ENCODE measurements around the gene MYO1E. TPM values are rescaled to one million over a fixed set of nuclear protein-coding genes. Genes with fewer than 3 reads are reported as not detected.

MYO1E gene
- total and polyA plus RNA-seq, 2 of the 8 experiments (the other 6 are each of a cell fraction or from before 2014, with no cell fraction given): 19.6 to 142 TPM

DNA sequence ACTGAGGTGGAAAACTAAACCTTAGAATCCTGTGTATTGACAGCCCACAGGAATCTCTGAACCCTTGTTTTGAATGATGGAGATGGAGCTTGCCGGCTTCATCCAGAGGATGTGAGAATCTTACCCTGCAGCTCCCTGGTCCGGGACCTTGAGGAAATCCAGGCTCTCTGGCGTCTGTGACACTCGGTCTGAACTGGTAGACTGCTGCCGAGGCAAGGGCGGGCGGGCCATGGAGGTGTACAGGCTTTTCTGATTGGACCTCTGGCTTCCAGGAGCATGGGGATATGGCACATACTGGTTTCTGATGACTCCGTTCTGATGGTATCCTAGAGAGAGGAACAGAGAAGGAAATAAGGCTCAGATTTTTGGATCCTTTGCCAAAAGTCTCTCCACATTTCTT lies 219.2 kb downstream of the MYO1E start:
- no peak overlapping the region for H4K8ac ChIP-seq (ENCODE audit: extremely low read depth, insufficient read depth, low read length)
- POLR2A ChIA-PET (ENCODE audit: partially characterized antibody): no interaction called here
- H2BK20ac ChIP-seq (ENCODE audit: low read length): no peak overlapping the region
- no peak overlapping the region for H4K5ac ChIP-seq (ENCODE audit: insufficient read length, low read depth, low read length)
- WGBS, 2 experiments (ENCODE audit: extremely low coverage in 1 of 2, insufficient coverage in 1 of 2, insufficient read length in 1 of 2, insufficient replicate concordance in 2 of 2, low coverage in 1 of 2, low lambda C conversion rate in 2 of 2, missing lambda C conversion rate in 1 of 2): 86% methylated on average over 8 of the region's 8 CpGs; no CpG with 5 or more reads in 1 of the 2 experiments
- H2AFZ ChIP-seq (ENCODE audit: low read length): no peak overlapping the region
- H3K23ac ChIP-seq (ENCODE audit: insufficient read length): no peak overlapping the region
- no peak for FAIRE-seq
- H3K79me1 ChIP-seq (ENCODE audit: low read depth, low read length): no peaks in the 10 kb centered on the region
- no peaks in the 10 kb centered on the region for H3K9me3 ChIP-seq (ENCODE audit: insufficient read depth in 2 of 2, low read depth in 1 of 2, low read length in 1 of 2)
- H2BK120ac ChIP-seq (replicated peaks; ENCODE audit: low read depth, low read length): no peak overlapping the region
- H3K79me2 ChIP-seq (ENCODE audit: control insufficient read depth in 1 of 2, insufficient read depth in 2 of 2, low read length in 2 of 2): no peaks in the 10 kb centered on the region
- no peak overlapping the region for H2BK15ac ChIP-seq (ENCODE audit: low read length)
- no peak overlapping the region for H2AK5ac ChIP-seq (ENCODE audit: low read depth, low read length)
- H3K36me3 ChIP-seq (ENCODE audit: control insufficient read depth in 2 of 4, insufficient read depth in 4 of 4, low read length in 3 of 4): peaks cover 9 to 61% (median 25%) of the 10 kb centered on the region in 4 experiments
- no peak overlapping the region for H3K9ac ChIP-seq (replicated peaks in 1 of 4; ENCODE audit: extremely low read depth in 1 of 4, low read depth in 3 of 4, low read length in 3 of 4)
- CTCF ChIA-PET (ENCODE audit: partially characterized antibody): interaction anchor here (1.5 to 3.4 kb wide), 6 partner anchors 10 to 347 kb away, joined by 4 to 20 read pairs (median 6); no protein-coding TSS in a partner anchor
- peaks cover 0 to 2% of the 10 kb centered on the region in 2 experiments for H4K20me1 ChIP-seq (replicated peaks in 1 of 2; ENCODE audit: control insufficient read depth in 1 of 2, insufficient read depth in 2 of 2, low read length in 2 of 2)
- H4K91ac ChIP-seq (replicated peaks; ENCODE audit: insufficient read length, low read length): no peak overlapping the region
- no peak for DNase-seq (ENCODE audit: low read depth in 1 of 2, low spot score in 2 of 2)
- no peak overlapping the region for H3K56ac ChIP-seq (replicated peaks; ENCODE audit: insufficient read length, low read depth, low read length)
- no peak overlapping the region for H3K4me3 ChIP-seq (ENCODE audit: extremely low read depth in 1 of 4, insufficient read depth in 2 of 4, low read depth in 3 of 4, low read length in 4 of 4)
- H3K4me2 ChIP-seq (ENCODE audit: insufficient read depth in 1 of 2, low read depth in 2 of 2, low read length in 2 of 2): no peak overlapping the region
- no peak overlapping the region for H3K18ac ChIP-seq (ENCODE audit: extremely low read depth, low read length)
- H3K23me2 ChIP-seq (ENCODE audit: low read depth, low read length): no peaks in the 10 kb centered on the region
- H3K4me1 ChIP-seq (replicated peaks in 1 of 4; ENCODE audit: control insufficient read depth in 3 of 4, insufficient read depth in 4 of 4, low read length in 3 of 4): peaks cover 0 to 1% (median 0%) of the 10 kb centered on the region in 4 experiments; a peak in 1 of 7 replicates
- no peaks in the 10 kb centered on the region for H3K27me3 ChIP-seq (replicated peaks in 1 of 4; ENCODE audit: control insufficient read depth in 3 of 4, extremely low read depth in 1 of 4, insufficient read depth in 3 of 4, low read length in 3 of 4)
- no peak overlapping the region for H3K4ac ChIP-seq (replicated peaks; ENCODE audit: insufficient read length, low read depth, low read length)
- H2BK5ac ChIP-seq (ENCODE audit: low read depth, low read length): no peak overlapping the region
- no peak overlapping the region for H3K27ac ChIP-seq (ENCODE audit: low read depth, low read length)
- no peak overlapping the region for H3K14ac ChIP-seq (ENCODE audit: insufficient read length)
- H2BK12ac ChIP-seq (ENCODE audit: low read depth, low read length): no peak overlapping the region
- TF ChIP-seq JUND (IDR thresholded peaks at IDR 0.05; ENCODE audit: low read length): no peak
- TF ChIP-seq, protein P1, sequence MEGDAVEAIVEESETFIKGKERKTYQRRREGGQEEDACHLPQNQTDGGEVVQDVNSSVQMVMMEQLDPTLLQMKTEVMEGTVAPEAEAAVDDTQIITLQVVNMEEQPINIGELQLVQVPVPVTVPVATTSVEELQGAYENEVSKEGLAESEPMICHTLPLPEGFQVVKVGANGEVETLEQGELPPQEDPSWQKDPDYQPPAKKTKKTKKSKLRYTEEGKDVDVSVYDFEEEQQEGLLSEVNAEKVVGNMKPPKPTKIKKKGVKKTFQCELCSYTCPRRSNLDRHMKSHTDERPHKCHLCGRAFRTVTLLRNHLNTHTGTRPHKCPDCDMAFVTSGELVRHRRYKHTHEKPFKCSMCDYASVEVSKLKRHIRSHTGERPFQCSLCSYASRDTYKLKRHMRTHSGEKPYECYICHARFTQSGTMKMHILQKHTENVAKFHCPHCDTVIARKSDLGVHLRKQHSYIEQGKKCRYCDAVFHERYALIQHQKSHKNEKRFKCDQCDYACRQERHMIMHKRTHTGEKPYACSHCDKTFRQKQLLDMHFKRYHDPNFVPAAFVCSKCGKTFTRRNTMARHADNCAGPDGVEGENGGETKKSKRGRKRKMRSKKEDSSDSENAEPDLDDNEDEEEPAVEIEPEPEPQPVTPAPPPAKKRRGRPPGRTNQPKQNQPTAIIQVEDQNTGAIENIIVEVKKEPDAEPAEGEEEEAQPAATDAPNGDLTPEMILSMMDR (IDR thresholded peaks at IDR 0.05; ENCODE audit: control extremely low read depth in 1 of 3, insufficient read depth in 1 of 3, low read depth in 1 of 3, low read length in 3 of 3): no peak
- TF ChIP-seq, protein P2, sequence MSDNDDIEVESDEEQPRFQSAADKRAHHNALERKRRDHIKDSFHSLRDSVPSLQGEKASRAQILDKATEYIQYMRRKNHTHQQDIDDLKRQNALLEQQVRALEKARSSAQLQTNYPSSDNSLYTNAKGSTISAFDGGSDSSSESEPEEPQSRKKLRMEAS (IDR thresholded peaks at IDR 0.05): no peak
- TF ChIP-seq NANOG (IDR thresholded peaks at IDR 0.05; ENCODE audit: insufficient read depth, low read depth, low read length, poor library complexity, severe bottlenecking): no peak
- no peak for TF ChIP-seq TAF1 (IDR thresholded peaks at IDR 0.05; ENCODE audit: low read depth, low read length)
- TF ChIP-seq BRCA1 (IDR thresholded peaks at IDR 0.05; ENCODE audit: low read depth, low read length): no peak
- no peak for TF ChIP-seq YY1 (IDR thresholded peaks at IDR 0.05; ENCODE audit: low read depth, low read length)
- TF ChIP-seq, protein P3, sequence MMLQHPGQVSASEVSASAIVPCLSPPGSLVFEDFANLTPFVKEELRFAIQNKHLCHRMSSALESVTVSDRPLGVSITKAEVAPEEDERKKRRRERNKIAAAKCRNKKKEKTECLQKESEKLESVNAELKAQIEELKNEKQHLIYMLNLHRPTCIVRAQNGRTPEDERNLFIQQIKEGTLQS (IDR thresholded peaks at IDR 0.05; ENCODE audit: insufficient read depth, low read depth, low read length): no peak
- TF ChIP-seq, protein P4, sequence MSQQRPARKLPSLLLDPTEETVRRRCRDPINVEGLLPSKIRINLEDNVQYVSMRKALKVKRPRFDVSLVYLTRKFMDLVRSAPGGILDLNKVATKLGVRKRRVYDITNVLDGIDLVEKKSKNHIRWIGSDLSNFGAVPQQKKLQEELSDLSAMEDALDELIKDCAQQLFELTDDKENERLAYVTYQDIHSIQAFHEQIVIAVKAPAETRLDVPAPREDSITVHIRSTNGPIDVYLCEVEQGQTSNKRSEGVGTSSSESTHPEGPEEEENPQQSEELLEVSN (IDR thresholded peaks at IDR 0.05): no peak
